ENCODE results near the gene KIAA0319L. TPM values are rescaled to one million over a fixed set of nuclear protein-coding genes. Genes with fewer than 3 reads are reported as not detected.

KIAA0319L gene
- total and polyA plus RNA-seq, 7 donors, result 8.3 to 50.4 (median 30.7) TPM

GRCh38 chr1:35573198-35574124 is 16.3 kb upstream of the KIAA0319L start, which contains the start of gene TFAP2E:
Gene TFAP2E, plus strand, starts transcription at chr1:35573314. Its CDS starts 264 bp downstream, at chr1:35573578.
- intact Hi-C loops (cut with DNase I), result no loop called here
- DNase-seq, result no peak
- peaks cover 0 to 35% (median 32%) of the 10 kb centered on the region in 4 donors for H3K4me1 ChIP-seq
- H3K27ac ChIP-seq, result no peak within 1 kb of the TSS
- no peaks in the 10 kb centered on the region for H3K9me3 ChIP-seq
- H3K36me3 ChIP-seq, result no peaks in the 10 kb centered on the region
- no peak for TF ChIP-seq POLR2A (IDR thresholded peaks at IDR 0.05)
- TF ChIP-seq EP300 (IDR thresholded peaks at IDR 0.05), result no peak
- TF ChIP-seq POLR2AphosphoS5 (IDR thresholded peaks at IDR 0.05), result peak in 1 of 4 donors; percentile 47
- TF ChIP-seq CTCF (IDR thresholded peaks at IDR 0.05), result no peak
- WGBS, 2 donors, result 8 to 25% methylated on average over 95 of the region's 95 CpGs
- peak within 1 kb of the TSS; percentile 14 to 45 (median 32) for H3K4me3 ChIP-seq
- peaks cover 37 to 90% (median 73%) of the 10 kb centered on the region in 3 donors for H3K27me3 ChIP-seq

GRCh38 chr1:35572296-35572695 is 15.1 kb upstream of the KIAA0319L start:
- no peaks in the 10 kb centered on the region for H3K36me3 ChIP-seq
- H3K4me3 ChIP-seq, result no peak overlapping the region
- H3K27me3 ChIP-seq, result peaks cover 35 to 78% (median 67%) of the 10 kb centered on the region in 3 donors
- 61 to 85% methylated on average over 2 of the region's 2 CpGs for WGBS, 2 donors
- TF ChIP-seq EP300 (IDR thresholded peaks at IDR 0.05), result no peak
- TF ChIP-seq POLR2A (IDR thresholded peaks at IDR 0.05), result no peak
- no peak for TF ChIP-seq CTCF (IDR thresholded peaks at IDR 0.05)
- no peak for TF ChIP-seq POLR2AphosphoS5 (IDR thresholded peaks at IDR 0.05)
- intact Hi-C loops (cut with DNase I), result no loop called here
- H3K27ac ChIP-seq, result no peak overlapping the region
- no peaks in the 10 kb centered on the region for H3K9me3 ChIP-seq
- peaks cover 0 to 24% (median 21%) of the 10 kb centered on the region in 4 donors for H3K4me1 ChIP-seq
- DNase-seq, result no peak

- H3K4me3 ChIP-seq, result no peak overlapping the region
- no peaks in the 10 kb centered on the region for H3K9me3 ChIP-seq
- no peak for DNase-seq
- 90 to 92% methylated on average over 8 of the region's 8 CpGs for WGBS, 2 donors
- no peak overlapping the region for H3K27ac ChIP-seq
- TF ChIP-seq EP300 (IDR thresholded peaks at IDR 0.05) (no peak), POLR2A (IDR thresholded peaks at IDR 0.05) (no peak)
- peaks cover 0 to 13% (median 12%) of the 10 kb centered on the region in 4 donors for H3K4me1 ChIP-seq
- H3K36me3 ChIP-seq, result no peaks in the 10 kb centered on the region
- H3K27me3 ChIP-seq, result peaks cover 28 to 68% (median 56%) of the 10 kb centered on the region in 3 donors
- intact Hi-C loops (cut with DNase I), result no loop called here
Observed at GRCh38 chr1:35571263-35571662, 14.1 kb upstream of the KIAA0319L start.

GRCh38 chr1:35570589-35571137 is 13.5 kb upstream of the KIAA0319L start:
- H3K27ac ChIP-seq, result no peak overlapping the region
- intact Hi-C loops (cut with DNase I), result no loop called here
- H3K36me3 ChIP-seq, result peaks cover 0 to 4% (median 0%) of the 10 kb centered on the region in 4 donors
- H3K27me3 ChIP-seq, result peaks cover 28 to 62% (median 51%) of the 10 kb centered on the region in 3 donors
- H3K4me3 ChIP-seq, result no peak overlapping the region
- peaks cover 0 to 13% (median 12%) of the 10 kb centered on the region in 4 donors for H3K4me1 ChIP-seq
- no peaks in the 10 kb centered on the region for H3K9me3 ChIP-seq
- DNase-seq, result no peak
- 65 to 85% methylated on average over 10 of the region's 10 CpGs for WGBS, 2 donors
- no peak for TF ChIP-seq CTCF (IDR thresholded peaks at IDR 0.05)
- TF ChIP-seq EP300 (IDR thresholded peaks at IDR 0.05), result no peak
- no peak for TF ChIP-seq POLR2A (IDR thresholded peaks at IDR 0.05)

GRCh38 chr1:35569936-35570335 is 12.7 kb upstream of the KIAA0319L start:
- no peak overlapping the region for H3K27ac ChIP-seq
- H3K36me3 ChIP-seq, result peaks cover 0 to 8% (median 3%) of the 10 kb centered on the region in 4 donors
- no peak for TF ChIP-seq POLR2AphosphoS5 (IDR thresholded peaks at IDR 0.05)
- no peak for TF ChIP-seq POLR2A (IDR thresholded peaks at IDR 0.05)
- TF ChIP-seq EP300 (IDR thresholded peaks at IDR 0.05), result no peak
- TF ChIP-seq CTCF (IDR thresholded peaks at IDR 0.05), result no peak
- peaks cover 28 to 55% (median 45%) of the 10 kb centered on the region in 3 donors for H3K27me3 ChIP-seq
- no peak for DNase-seq
- H3K4me1 ChIP-seq, result peaks cover 0 to 13% (median 12%) of the 10 kb centered on the region in 4 donors
- no peak overlapping the region for H3K4me3 ChIP-seq
- intact Hi-C loops (cut with DNase I), result loop anchor here (2.0 kb wide), 1 partner anchor 149 kb away; the partner anchor contains the start of gene C1orf216
- H3K9me3 ChIP-seq, result no peaks in the 10 kb centered on the region
- 80 to 93% methylated on average over 1 of the region's 1 CpG for WGBS, 2 donors

Measured in sigmoid colon (tissue), 7 donors.